Neural cell (in vitro differentiated cells): ENCODE data around the gene GSTT2B. TPM values are rescaled to one million over a fixed set of nuclear protein-coding genes. Genes with fewer than 3 reads are reported as not detected.

Experiments used
- H2AFZ ChIP-seq: fragments of 200-600, 300-800 bp; sonication (generic), shearing (Covaris generic); 2 replicates; pipeline ENCODE4 v1.6.0; 2014; ENCODE audit warnings: low read depth, mild to moderate bottlenecking, antibody characterized with exemption, low read length, moderate library complexity
- H3F3A ChIP-seq: fragments of 200-600 bp; shearing (Covaris generic); 2 replicates; pipeline ENCODE4 v1.6.1; 2016; ENCODE audit warnings: mild to moderate bottlenecking, moderate library complexity, mixed read lengths, antibody characterized with exemption, low read length; ENCODE audit not compliant: insufficient read depth, poor library complexity, severe bottlenecking
- H3K27ac ChIP-seq: fragments of 200-600, 300-800 bp; sonication (generic), shearing (Covaris generic); 2 replicates; pipeline ENCODE4 v1.5.1; 2014; ENCODE audit warnings: mild to moderate bottlenecking, low read length, moderate library complexity
- H3K27me3 ChIP-seq: fragments of 300-800, 200-600 bp; sonication (generic), shearing (Covaris generic); 2 replicates; pipeline ENCODE4 v1.6.0; 2014; ENCODE audit warnings: mild to moderate bottlenecking, low read depth, low read length, moderate library complexity; ENCODE audit not compliant: insufficient read depth
- H3K36me3 ChIP-seq: fragments of 300-800, 200-600 bp; sonication (generic), shearing (Covaris generic); 2 replicates; pipeline ENCODE4 v1.5.1; 2014; ENCODE audit warnings: mild to moderate bottlenecking, antibody characterized with exemption, low read length, moderate library complexity; ENCODE audit not compliant: insufficient read depth
- H3K4me2 ChIP-seq: fragments of 300-800, 200-600 bp; sonication (generic), shearing (Covaris generic); 2 replicates; pipeline ENCODE4 v1.6.0; 2014; ENCODE audit warnings: mild to moderate bottlenecking, low read length
- H3K4me3 ChIP-seq: fragments of 300-800, 200-600 bp; sonication (generic), shearing (Covaris generic); 2 replicates; pipeline ENCODE4 v1.5.1; 2014; ENCODE audit warnings: mild to moderate bottlenecking, low read length, moderate library complexity
- H3K79me2 ChIP-seq: fragments of 200-600 bp; shearing (Covaris generic); replicated peaks from 2 replicates; pipeline ENCODE4 v1.6.0; 2014; ENCODE audit warnings: mild to moderate bottlenecking, low read length, moderate library complexity; ENCODE audit not compliant: insufficient read depth
- H3K9ac ChIP-seq: fragments of 300-800, 200-600 bp; sonication (generic), shearing (Covaris generic); 2 replicates; pipeline ENCODE4 v1.6.1; 2016; ENCODE audit warnings: mild to moderate bottlenecking, low read length, mixed read lengths
- H3K9me2 ChIP-seq: fragments of 200-600 bp; shearing (Covaris generic); 2 replicates; pipeline ENCODE4 v1.6.1; 2016; ENCODE audit warnings: mild to moderate bottlenecking, low read length, mixed read lengths; ENCODE audit not compliant: insufficient read depth
- H3K9me3 ChIP-seq: fragments of 200-600, 300-800 bp; sonication (generic), shearing (Covaris generic); 2 replicates; pipeline ENCODE4 v1.6.1; 2016; ENCODE audit warnings: mild to moderate bottlenecking, mixed run types, low read length, moderate library complexity, mixed read lengths
- H4K20me1 ChIP-seq: fragments of 200-600 bp; shearing (Covaris generic); 2 replicates; pipeline ENCODE4 v1.6.1; 2016; ENCODE audit warnings: mild to moderate bottlenecking, mixed run types; ENCODE audit not compliant: insufficient read depth
- CTCF ChIP-seq: fragments of 450-650 bp; IDR thresholded peaks from 2 replicates; pipeline ENCODE4 v1.5.1; 2014; ENCODE audit warnings: antibody characterized with exemption, mild to moderate bottlenecking, moderate library complexity; ENCODE audit not compliant: poor library complexity, severe bottlenecking
- EP300 ChIP-seq: fragments of 450-650 bp; conservative IDR thresholded peaks from 2 replicates; pipeline ENCODE4 v1.6.1; 2014; ENCODE audit warnings: antibody characterized with exemption, mild to moderate bottlenecking, moderate library complexity; ENCODE audit not compliant: poor library complexity, severe bottlenecking
- EZH2 ChIP-seq: fragments of 200-600, 300-800 bp; shearing (Covaris generic), sonication (generic); IDR thresholded peaks from 2 replicates; pipeline ENCODE4 v1.6.1; 2014; ENCODE audit warnings: antibody characterized with exemption, low read length, borderline replicate concordance, mild to moderate bottlenecking; ENCODE audit not compliant: insufficient read depth, poor library complexity, severe bottlenecking
- MXI1 ChIP-seq: fragments of 450-650 bp; conservative IDR thresholded peaks from 2 replicates; pipeline ENCODE4 v1.6.1; 2014; ENCODE audit warnings: antibody characterized with exemption, mild to moderate bottlenecking; ENCODE audit not compliant: poor library complexity, severe bottlenecking
- POLR2AphosphoS5 ChIP-seq: IDR thresholded peaks from 2 replicates; pipeline ENCODE4 v1.6.1; 2012
- RAD21 ChIP-seq: fragments of 450-650 bp; conservative IDR thresholded peaks from 2 replicates; pipeline ENCODE4 v1.6.1; 2014; ENCODE audit warnings: antibody characterized with exemption, mild to moderate bottlenecking, moderate library complexity
- REST ChIP-seq: IDR thresholded peaks from 2 replicates; pipeline ENCODE4 v1.6.1; 2012; ENCODE audit warnings: borderline replicate concordance
- SMC3 ChIP-seq: fragments of 450-650 bp; conservative IDR thresholded peaks from 2 replicates; pipeline ENCODE4 v1.6.1; 2014; ENCODE audit warnings: antibody characterized with exemption, mild to moderate bottlenecking, moderate library complexity; ENCODE audit not compliant: poor library complexity
- TAF1 ChIP-seq: IDR thresholded peaks from 2 replicates; pipeline ENCODE4 v1.6.1; 2012; ENCODE audit warnings: low read depth
- polyA plus RNA-seq: library from polyadenylated mRNA; depleted of rRNA; stranded (reverse); fragments of >200 nt; gene quantifications from 2 replicates; pipeline ENCODE4 v1.2.3, GENCODE V29; 2014

Gene GSTT2B
- polyA plus RNA-seq, 1 donor from 2014 or later = not detected

- no peaks in the 10 kb centered on the region for H3K9me3 ChIP-seq
- H4K20me1 ChIP-seq = no peaks in the 10 kb centered on the region
- H3K79me2 ChIP-seq = no peaks in the 10 kb centered on the region
- H3K27me3 ChIP-seq = no peaks in the 10 kb centered on the region
- H3K4me2 ChIP-seq = no peak overlapping the region
- no peaks in the 10 kb centered on the region for H3K36me3 ChIP-seq
- no peak for TF ChIP-seq REST
- no peak for TF ChIP-seq CTCF
- TF ChIP-seq MXI1 = no peak
- no peak overlapping the region for H3K9ac ChIP-seq
- H3K4me3 ChIP-seq = no peak overlapping the region
- H2AFZ ChIP-seq = no peak overlapping the region
- H3F3A ChIP-seq = no peaks in the 10 kb centered on the region
- H3K27ac ChIP-seq = no peak overlapping the region
- no peaks in the 10 kb centered on the region for H3K9me2 ChIP-seq
Observed at GRCh38 chr22:23915290-23915689, 45.7 kb downstream of the GSTT2B start.

GRCh38 chr22:23913661-23914353, 47.2 kb downstream of the GSTT2B start:
- peak overlapping the region; percentile 84 for H3K4me2 ChIP-seq
- no peaks in the 10 kb centered on the region for H4K20me1 ChIP-seq
- no peaks in the 10 kb centered on the region for H3K9me2 ChIP-seq
- H3F3A ChIP-seq = no peaks in the 10 kb centered on the region
- no peaks in the 10 kb centered on the region for H3K27me3 ChIP-seq
- peak overlapping the region; percentile 83 for H3K9ac ChIP-seq
- H3K36me3 ChIP-seq = no peaks in the 10 kb centered on the region
- H2AFZ ChIP-seq = peak overlapping the region; percentile 74
- H3K9me3 ChIP-seq = no peaks in the 10 kb centered on the region
- H3K27ac ChIP-seq = peak overlapping the region; percentile 84
- peak; percentile 83 for TF ChIP-seq TAF1
- TF ChIP-seq RAD21 = peak; percentile 43
- TF ChIP-seq EZH2 = no peak
- peak; percentile 33 for TF ChIP-seq EP300
- peak; percentile 66 for TF ChIP-seq REST
- peak; percentile 48 for TF ChIP-seq SMC3
- peak; percentile 98 for TF ChIP-seq POLR2AphosphoS5
- TF ChIP-seq CTCF = no peak
- TF ChIP-seq MXI1 = peak; percentile 77
- H3K4me3 ChIP-seq = peak overlapping the region; percentile 71
- H3K79me2 ChIP-seq = no peaks in the 10 kb centered on the region
